Panc1 (cell line): ENCODE data around the gene CARNS1. TPM values are rescaled to one million over a fixed set of nuclear protein-coding genes. Genes with fewer than 3 reads are reported as not detected.

Experiments
- ATAC-seq: fragments of 200-7000 bp; cut with Tn5 transposase; 2 replicates; pipeline ENCODE4 v1.9.1; 2020; ENCODE audit warnings: mild to moderate bottlenecking, moderate library complexity
- BruUV-seq: library from RNA; stranded (reverse); fragments of 400-500 nt; replicated peaks from 2 replicates; lab custom pipeline; 2021; lab: Mats Ljungman, UMichigan
- CTCF ChIA-PET: fragments of 300-600 bp; sonication (Branson Sonifier 250); formaldehyde crosslinking; loops from one replicate; lab custom pipeline; 2022; ENCODE audit warnings: antibody characterized with exemption; lab: Charles Lee
- POLR2A ChIA-PET: fragments of 300-600 bp; sonication (Branson Sonifier 250); formaldehyde crosslinking; loops from one replicate; lab custom pipeline; 2022; ENCODE audit warnings: antibody characterized with exemption; lab: Charles Lee
- DNase-seq: peaks from one replicate; pipeline ENCODE4 v3.0.0-alpha.2; 2010; ENCODE audit warnings: low read depth, low spot score
- H3K27ac ChIP-seq: 2 replicates; pipeline ENCODE4 v1.5.1; 2011; ENCODE audit warnings: mild to moderate bottlenecking, low read length, inconsistent platforms
- H3K27me3 ChIP-seq: fragments of 200-500 bp; sonication (Bioruptor generic); 2 replicates; pipeline ENCODE4 v1.6.0; 2014; ENCODE audit warnings: low read length, inconsistent platforms; ENCODE audit not compliant: control insufficient read depth, insufficient read depth
- H3K36me3 ChIP-seq: fragments of 200-500 bp; sonication (Bioruptor generic); 2 replicates; pipeline ENCODE4 v1.5.1; 2014; ENCODE audit warnings: inconsistent platforms, mild to moderate bottlenecking, low read length, moderate library complexity; ENCODE audit not compliant: control insufficient read depth, insufficient read depth
- H3K4me1 ChIP-seq: 2 replicates; pipeline ENCODE4 v1.5.1; 2011; ENCODE audit warnings: inconsistent platforms, mild to moderate bottlenecking, low read length, moderate library complexity; ENCODE audit not compliant: control insufficient read depth, insufficient read depth
- H3K4me3 ChIP-seq, 2 experiments: 2 replicates each; pipeline ENCODE4 v1.5.1; 2011 to 2012; ENCODE audit warnings: low read depth in 2 of 2, low read length in 2 of 2, mild to moderate bottlenecking in 2 of 2, inconsistent platforms in 1 of 2, moderate library complexity in 1 of 2
- H3K9me3 ChIP-seq: fragments of 200-500 bp; sonication (Bioruptor generic); 2 replicates; pipeline ENCODE4 v1.5.1; 2014; ENCODE audit warnings: low read depth, mild to moderate bottlenecking, inconsistent platforms, low read length, moderate library complexity; ENCODE audit not compliant: control insufficient read depth, insufficient read depth
- CTCF ChIP-seq: fragments of 450-650 bp; IDR thresholded peaks from 2 replicates; pipeline ENCODE4 v1.5.1; 2017; ENCODE audit warnings: mild to moderate bottlenecking
- POLR2AphosphoS5 ChIP-seq: IDR thresholded peaks from 2 replicates; pipeline ENCODE4 v1.6.1; 2012; ENCODE audit warnings: mild to moderate bottlenecking, low read depth, low read length, moderate library complexity
- REST ChIP-seq, 2 experiments: IDR thresholded peaks; 2 replicates each; pipeline ENCODE4 v1.6.1; 2011 to 2012; ENCODE audit warnings: low read depth in 2 of 2, control low read depth in 1 of 2, low read length in 1 of 2, mild to moderate bottlenecking in 1 of 2, moderate library complexity in 1 of 2; ENCODE audit not compliant: insufficient read depth in 1 of 2
- SIN3A ChIP-seq: IDR thresholded peaks from 2 replicates; pipeline ENCODE4 v1.6.1; 2012; ENCODE audit warnings: low read depth, mild to moderate bottlenecking, low read length, moderate library complexity, borderline replicate concordance; ENCODE audit not compliant: insufficient read depth
- TCF7L2 ChIP-seq: IDR thresholded peaks from 2 replicates; pipeline ENCODE4 v1.6.1; 2011; ENCODE audit warnings: mild to moderate bottlenecking, low read depth, low read length, inconsistent platforms
- in situ Hi-C: cut with HindIII; loops from 2 replicates; pipeline ENCODE4 v1.10.0; 2016; ENCODE audit warnings: low sequenced_read_pairs, low pct_unique_long_range_greater_than_20kb
- intact Hi-C: fragments of 100-400 bp; cut with micrococcal nuclease; formaldehyde crosslinking; loops from one replicate; pipeline ENCODE4 v1.10.0; 2022; ENCODE audit not compliant: unreplicated experiment
- total RNA-seq: library from RNA; stranded (reverse); gene quantifications from one replicate; pipeline ENCODE4 v1.2.1, GENCODE V29; 2021; ENCODE audit not compliant: unreplicated experiment

The CARNS1 gene
- total RNA-seq, 1 experiment from 2014 or later, result 1.0 TPM

- POLR2A ChIA-PET, result interaction anchor here (0.6 to 2.2 kb wide), 5 partner anchors 11 to 254 kb away, joined by 3 to 32 read pairs (median 3); partner anchors contain the start of gene POLD4
- no TSS peak for BruUV-seq
- peak overlapping the region; percentile 98 for H3K27ac ChIP-seq
- no peak for TF ChIP-seq POLR2AphosphoS5
- no peak for TF ChIP-seq CTCF
- TF ChIP-seq REST (IDR thresholded peaks at IDR 0.05; ENCODE audit: insufficient read depth in 1 of 2, low read depth in 2 of 2, low read length in 1 of 2), result no peak
- TF ChIP-seq TCF7L2, result no peak
- no peak for TF ChIP-seq SIN3A
- H3K4me1 ChIP-seq, result peaks cover 71% of the 10 kb centered on the region
- ATAC-seq (no peak), DNase-seq (no peak)
- CTCF ChIA-PET, result interaction anchor here (0.7 to 7.7 kb wide), 3 partner anchors 11 to 21 kb away, joined by 4 to 207 read pairs (median 21); partner anchors contain the start of gene POLD4
- no peak overlapping the region for H3K4me3 ChIP-seq
- no peaks in the 10 kb centered on the region; the same call in 1 of the 2 replicates for H3K36me3 ChIP-seq
- no peaks in the 10 kb centered on the region for H3K9me3 ChIP-seq
- no peaks in the 10 kb centered on the region for H3K27me3 ChIP-seq
- intact Hi-C loops (no loop called here), in situ Hi-C loops (no loop called here)
These were observed 40.0 kb upstream of the CARNS1 start for GRCh38 chr11:67375320-67376055.

- peak overlapping the region; percentile 80 for H3K27ac ChIP-seq
- intact Hi-C loops, result no loop called here
- no TSS peak for BruUV-seq
These were observed 39.2 kb upstream of the CARNS1 start for GRCh38 chr11:67376063-67376820.

More at GRCh38 chr11:67376063-67376820, 39.2 kb upstream of the CARNS1 start:
- TF ChIP-seq SIN3A (no peak), POLR2AphosphoS5 (no peak), TCF7L2 (no peak), CTCF (no peak), REST (IDR thresholded peaks at IDR 0.05; ENCODE audit: insufficient read depth in 1 of 2, low read depth in 2 of 2, low read length in 1 of 2) (no peak)
- ATAC-seq, result no peak
- Histone ChIP-seq H3K9me3 (no peaks in the 10 kb centered on the region), H3K4me3 (no peak overlapping the region), H3K27me3 (no peaks in the 10 kb centered on the region), H3K4me1 (peaks cover 69% of the 10 kb centered on the region), H3K36me3 (no peaks in the 10 kb centered on the region; the same call in 1 of the 2 replicates)
- POLR2A ChIA-PET, result interaction anchor here (0.6 to 1.0 kb wide), 3 partner anchors 10 to 63 kb away, joined by 3 to 4 read pairs (median 3); partner anchors contain the start of gene PPP1CA
- no peak for DNase-seq
- in situ Hi-C loops, result no loop called here
- CTCF ChIA-PET, result interaction anchor here (0.5 to 7.7 kb wide), 3 partner anchors 22 to 169 kb away, joined by 4 to 207 read pairs (median 7); partner anchors contain the start of genes POLD4 and TBC1D10C
